H54 (cell line): ENCODE data around the gene CADM3.

Source experiments
- DNase-seq: peaks from one replicate; pipeline ENCODE4 v3.0.0; 2011; ENCODE audit warnings: low spot score, mixed read lengths; ENCODE audit not compliant: insufficient read length
- FAIRE-seq: peaks from 3 replicates; lab custom pipeline; 2011; peaks lifted over from hg19 to GRCh38; lab: Jason Lieb, UNC
- POLR2A ChIP-seq: IDR thresholded peaks from 2 replicates; pipeline ENCODE4 v1.6.1; 2011; ENCODE audit warnings: low read depth, mild to moderate bottlenecking, low read length

CADM3 gene

GRCh38 chr1:159207080-159207479, 35.7 kb downstream of the CADM3 start:
- DNase-seq (no peak), FAIRE-seq (no peak)
- TF ChIP-seq POLR2A = no peak

DNA sequence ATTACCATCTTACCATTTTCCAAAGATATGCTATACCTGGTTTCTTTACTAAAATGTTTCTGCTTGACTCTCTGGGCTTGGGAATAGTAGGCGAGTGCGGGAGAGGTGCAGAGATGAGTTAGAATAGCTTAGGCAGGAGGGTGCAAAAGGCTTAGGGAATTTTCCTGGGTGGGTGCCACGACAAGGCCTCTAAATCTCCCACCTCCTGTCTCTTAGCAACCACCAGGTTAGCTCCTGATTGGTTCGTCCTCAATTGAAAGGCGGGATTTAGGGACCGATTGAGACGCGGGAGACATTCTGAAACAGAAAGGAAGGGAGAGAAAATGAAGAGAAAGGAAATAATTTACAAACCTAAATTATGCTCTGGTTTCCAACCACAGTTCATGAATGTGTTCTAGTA, 36.4 kb downstream of the CADM3 start:
- DNase-seq = no peak
- no peak for FAIRE-seq
- TF ChIP-seq POLR2A = no peak

DNA sequence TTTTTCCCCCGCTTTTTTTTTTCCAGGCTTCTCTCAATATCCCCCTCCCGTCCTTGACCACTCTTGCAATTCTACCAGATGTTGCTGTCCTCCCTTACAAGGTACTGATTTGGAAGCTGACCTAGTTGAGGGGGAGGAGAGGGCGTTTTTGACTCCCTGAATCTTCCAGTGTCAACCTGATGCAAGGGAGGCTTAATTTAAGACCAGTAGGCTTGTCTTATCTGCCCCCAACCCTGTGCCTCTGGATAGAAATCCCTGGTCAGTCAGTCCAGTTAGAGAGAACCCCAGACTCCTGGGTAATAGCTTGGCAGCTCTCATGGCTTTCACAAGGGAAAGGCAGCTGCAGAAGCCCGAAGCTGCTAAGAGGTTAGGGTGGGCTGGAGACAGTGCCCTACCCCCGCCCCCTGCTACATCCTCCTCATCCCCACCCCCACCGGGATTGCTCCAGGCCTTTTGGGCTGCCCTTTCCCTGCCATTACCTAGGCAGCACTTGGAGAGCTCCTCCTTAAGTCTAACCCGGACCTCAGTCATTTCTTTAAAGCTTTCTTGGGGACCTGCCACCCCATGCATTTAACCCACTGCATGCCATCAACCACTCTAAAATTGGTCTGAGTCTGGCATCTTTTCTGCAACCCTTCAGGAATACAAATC, 36.9 kb downstream of the CADM3 start:
- DNase-seq (no peak), FAIRE-seq (no peak)
- TF ChIP-seq POLR2A = no peak

GRCh38 chr1:159209061-159209460, 37.6 kb downstream of the CADM3 start:
- DNase-seq (no peak), FAIRE-seq (no peak)
- no peak for TF ChIP-seq POLR2A

DNA sequence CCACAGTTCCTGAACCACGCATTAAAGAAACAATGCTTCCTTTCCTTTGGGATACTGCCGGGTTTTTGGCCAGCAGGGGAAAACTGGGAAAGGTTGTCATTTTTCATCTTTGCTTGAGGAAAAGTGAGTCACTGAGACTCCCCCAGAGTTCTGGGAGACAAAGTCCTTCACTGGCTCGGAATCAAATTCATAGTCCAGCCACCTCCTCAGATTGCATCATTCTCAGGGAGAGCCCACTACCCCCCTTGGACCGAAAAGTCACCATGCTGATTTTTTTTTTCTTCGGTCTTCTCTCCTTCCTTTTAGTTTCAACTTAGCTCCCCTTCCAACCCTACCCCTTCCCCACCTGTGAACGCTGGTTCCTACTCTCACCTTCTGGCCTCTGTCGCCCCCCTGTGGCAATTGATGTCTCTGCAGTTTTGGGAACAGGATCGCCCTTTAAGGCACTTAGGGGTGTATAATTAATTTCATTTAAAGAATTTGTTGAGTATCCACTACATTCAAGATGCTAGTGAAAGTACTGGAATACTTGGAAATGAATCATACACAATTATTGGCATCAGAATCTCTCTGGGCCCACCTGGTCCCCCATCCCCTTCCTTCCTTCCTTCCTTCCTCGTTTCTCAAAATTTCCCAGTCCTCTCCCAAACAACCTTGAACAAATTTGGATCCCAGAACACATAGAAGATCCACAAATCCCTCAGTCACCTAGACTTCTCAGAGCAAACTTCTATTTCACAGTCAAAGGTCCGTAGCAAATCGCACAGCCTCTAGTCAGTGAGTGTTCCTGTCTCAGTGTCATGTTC, 40.1 kb downstream of the CADM3 start:
- no peak for FAIRE-seq
- DNase-seq = peak; percentile 19
- no peak for TF ChIP-seq POLR2A

DNA sequence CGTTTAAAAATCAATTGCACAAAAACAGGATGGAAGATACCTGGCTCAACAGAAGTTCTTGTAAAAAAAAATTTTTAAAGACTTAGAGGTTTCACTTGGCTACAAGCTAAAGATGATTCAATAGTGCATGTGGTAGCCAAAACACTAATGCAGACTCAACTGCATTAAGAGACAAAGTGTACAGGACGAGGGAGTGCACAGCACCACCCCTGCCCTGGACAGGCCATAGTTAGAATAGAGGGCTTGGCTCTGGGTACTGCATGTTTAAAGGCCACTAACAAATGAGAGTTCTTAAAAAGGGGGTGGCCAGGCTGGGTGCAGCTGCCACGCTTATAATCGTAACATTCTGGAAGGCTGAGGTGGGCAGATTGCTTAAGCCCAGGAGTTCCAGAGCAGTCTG, 41.2 kb downstream of the CADM3 start:
- no peak for DNase-seq
- FAIRE-seq = no peak
- TF ChIP-seq POLR2A = no peak

DNA sequence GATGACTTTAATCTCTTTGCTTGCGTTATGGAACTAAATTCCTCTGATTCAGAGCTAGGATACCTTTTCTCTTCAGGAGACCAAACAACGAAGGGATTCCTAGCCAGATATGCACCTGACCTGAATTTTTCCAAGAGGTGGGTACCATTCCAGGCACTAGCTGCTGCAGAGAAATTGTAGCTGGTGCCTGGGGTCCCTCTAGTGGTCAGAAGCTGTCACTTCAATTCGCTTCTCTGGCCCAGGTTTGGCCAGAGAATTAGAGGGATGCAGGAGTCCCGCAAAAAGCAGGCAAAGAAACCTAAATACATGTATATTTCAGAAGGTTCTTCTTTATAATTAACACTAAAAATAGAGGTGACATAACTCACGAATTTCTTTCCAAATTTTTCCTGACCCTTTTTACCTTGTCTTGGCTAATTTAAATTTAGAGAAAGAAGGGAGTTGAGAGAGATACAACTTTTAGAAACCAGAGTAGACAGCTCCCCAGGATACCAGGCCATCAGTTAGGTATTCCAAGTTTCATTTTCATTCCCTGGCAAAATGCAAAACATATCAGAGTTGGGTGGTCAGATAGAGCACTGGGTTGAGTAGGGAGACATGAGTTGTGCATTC, 42.8 kb downstream of the CADM3 start:
- FAIRE-seq = no peak
- TF ChIP-seq POLR2A = no peak
- peak; percentile 54 for DNase-seq

GRCh38 chr1:159218649-159219636, 47.5 kb downstream of the CADM3 start:
- no peak for TF ChIP-seq POLR2A
- no peak for DNase-seq
- FAIRE-seq = no peak

DNA sequence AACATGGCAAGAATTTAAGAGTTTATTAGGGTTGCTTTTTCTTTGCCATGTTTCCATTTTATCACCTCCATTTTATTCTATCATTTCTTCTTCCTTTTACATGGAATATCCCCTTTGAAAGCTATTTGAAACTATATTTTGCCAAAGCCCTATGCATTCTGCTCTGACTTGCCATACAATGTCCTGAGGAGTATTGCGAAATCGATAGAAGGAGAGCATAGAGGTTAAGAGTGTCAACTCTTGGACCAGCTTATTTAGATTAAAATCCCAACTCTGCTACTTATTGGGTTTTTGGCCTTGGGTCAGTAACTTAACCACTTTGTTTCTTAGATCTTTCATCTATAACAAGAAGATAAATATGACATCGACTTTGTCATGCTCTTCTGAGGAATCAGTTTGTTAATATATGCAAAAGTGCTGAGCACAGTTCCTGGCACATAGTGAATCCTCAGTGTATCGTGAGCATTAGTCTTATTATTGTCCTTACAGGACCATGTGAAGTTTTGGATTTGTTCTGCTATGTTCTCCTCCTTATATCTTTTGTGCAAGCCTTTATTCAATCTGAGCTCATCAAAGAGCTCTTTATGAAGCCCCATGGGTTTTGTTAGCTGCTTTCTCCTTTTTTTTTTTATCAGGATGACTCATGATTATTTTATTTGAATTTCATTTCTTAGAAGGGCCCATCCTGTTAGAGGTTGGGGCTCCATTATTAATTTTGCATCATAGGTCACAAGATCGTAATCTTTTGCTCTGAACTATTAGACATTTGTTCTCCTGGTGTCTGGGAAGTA, 50.9 kb downstream of the CADM3 start:
- FAIRE-seq = no peak
- no peak for TF ChIP-seq POLR2A

GRCh38 chr1:159223004-159223403, 51.6 kb downstream of the CADM3 start:
- no peak for DNase-seq
- FAIRE-seq = no peak
- no peak for TF ChIP-seq POLR2A

More for the DNA sequence above, 50.9 kb downstream of the CADM3 start:
- DNase-seq = no peak

DNA sequence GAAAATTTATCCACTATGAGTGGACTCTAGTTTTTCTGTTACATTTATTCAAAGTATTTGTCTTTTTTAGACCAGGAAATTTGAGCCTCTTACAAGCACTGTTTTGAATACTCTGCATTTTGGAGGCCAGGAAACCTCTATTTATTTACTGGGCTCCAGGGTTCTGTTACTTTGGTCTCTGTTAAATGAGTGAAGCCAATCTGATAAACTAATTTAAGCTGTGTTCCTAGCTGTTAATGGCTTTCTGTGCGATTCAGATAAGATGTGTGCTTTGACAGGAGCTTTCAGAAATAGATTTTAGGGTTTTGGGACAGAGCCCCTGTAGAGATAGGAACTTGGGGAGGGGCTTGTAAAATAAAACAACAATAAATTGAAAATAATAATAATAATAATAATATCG, 57.1 kb downstream of the CADM3 start:
- no peak for DNase-seq
- FAIRE-seq = no peak
- TF ChIP-seq POLR2A = no peak

GRCh38 chr1:159229260-159229885, 58.0 kb downstream of the CADM3 start:
- DNase-seq = no peak
- no peak for FAIRE-seq
- 0 out of 2 replicates have a peak, but pooled peaks have one; percentile 12 for TF ChIP-seq POLR2A
